ENCODE measurements around the gene TUBG2.

DNA sequence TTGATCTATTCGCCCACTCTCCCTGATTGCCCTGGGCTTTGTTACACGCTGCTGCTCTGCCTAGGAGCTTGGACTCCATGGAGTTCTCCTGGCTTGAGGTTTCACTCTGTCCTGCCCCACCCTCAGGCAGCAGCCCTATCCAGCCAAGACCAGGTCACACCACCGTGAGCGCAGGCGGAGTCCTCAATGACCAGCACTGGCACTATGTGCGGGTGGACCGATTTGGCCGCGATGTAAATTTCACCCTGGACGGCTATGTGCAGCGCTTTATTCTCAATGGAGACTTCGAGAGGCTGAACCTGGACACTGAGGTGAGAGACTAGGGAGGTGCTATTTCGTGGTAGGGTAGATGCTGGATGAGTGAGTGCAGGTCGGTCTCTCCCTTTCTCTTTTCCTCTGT, 26.7 kb downstream of the TUBG2 start:
- TF ChIP-seq RAD21 (IDR thresholded peaks at IDR 0.05; ENCODE audit: low read depth) (no peak), EGR1 (IDR thresholded peaks at IDR 0.05) (no peak), USF1 (IDR thresholded peaks at IDR 0.05) (no peak), MAX (IDR thresholded peaks at IDR 0.05) (no peak), EP300 (IDR thresholded peaks at IDR 0.05; ENCODE audit: borderline replicate concordance) (no peak), ZBTB7A (IDR thresholded peaks at IDR 0.05; ENCODE audit: low read depth) (no peak), YY1 (IDR thresholded peaks at IDR 0.05; ENCODE audit: low read depth) (no peak), TCF12 (IDR thresholded peaks at IDR 0.05; ENCODE audit: low read depth) (no peak)
